HepG2 (cell line): ENCODE measurements around the gene EXOC6B. TPM values are rescaled to one million over a fixed set of nuclear protein-coding genes. Genes with fewer than 3 reads are reported as not detected.

ENCODE experiments used
- ATAC-seq: fragments of 200-7000 bp; cut with Tn5 transposase; 3 replicates; pipeline ENCODE4 v1.9.1; 2020; ENCODE audit warnings: mild to moderate bottlenecking, moderate library complexity
- BruUV-seq: library from RNA; stranded (reverse); fragments of 400-500 nt; replicated peaks from 2 replicates; lab custom pipeline; 2021; lab: Mats Ljungman, UMichigan
- CTCF ChIA-PET: fragments of 300-600 bp; formaldehyde crosslinking; extraction: SDS; loops from one replicate; lab custom pipeline; 2021; ENCODE audit warnings: low total read pairs, inconsistent platforms, low intra/inter-chr PET ratio; lab: Yijun Ruan, JAX
- POLR2A ChIA-PET: fragments of 350-600 bp; sonication (Branson Sonifier 250); formaldehyde crosslinking; loops from one replicate; lab custom pipeline; 2020; ENCODE audit warnings: antibody characterized with exemption, inconsistent platforms; lab: Yijun Ruan, JAX
- DNase-seq: peaks from one replicate; pipeline ENCODE4 v3.0.0-alpha.2; 2015; ENCODE audit warnings: low spot score
- FAIRE-seq: peaks from 3 replicates; lab custom pipeline; 2011; peaks lifted over from hg19 to GRCh38; lab: Jason Lieb, UNC
- H2AFZ ChIP-seq: one replicate; pipeline ENCODE4 v1.6.1; 2011; ENCODE audit warnings: low read length, inconsistent platforms
- H3K27ac ChIP-seq: fragments of 300-600 bp; 3 replicates; pipeline ENCODE4 v1.8.0; 2011; ENCODE audit warnings: mixed run types, mild to moderate bottlenecking, mixed read lengths, low read length, inconsistent platforms; ENCODE audit not compliant: insufficient read depth; ENCODE audit errors: extremely low read length
- H3K27me3 ChIP-seq, 2 experiments: fragments of 200-600 bp in 1 of 2; 2 replicates in 1 of 2; 3 replicates in 1 of 2; pipeline versions ENCODE4 v1.6.0 to v1.8.0; 2011; ENCODE audit warnings: low read length in 2 of 2, mild to moderate bottlenecking in 2 of 2, moderate library complexity in 2 of 2, inconsistent platforms in 1 of 2; ENCODE audit not compliant: insufficient read depth in 2 of 2, control insufficient read depth in 1 of 2
- H3K36me3 ChIP-seq, 2 experiments: fragments of 200-600 bp in 1 of 2; replicated peaks in 1 of 2; 2 replicates in 1 of 2; 3 replicates in 1 of 2; pipeline versions ENCODE4 v1.5.1 to v1.8.0; 2011; ENCODE audit warnings: low read length in 2 of 2, inconsistent platforms in 1 of 2; ENCODE audit not compliant: insufficient read depth in 2 of 2, control insufficient read depth in 1 of 2
- H3K4me1 ChIP-seq: 2 replicates; pipeline ENCODE4 v1.5.1; 2012; ENCODE audit warnings: low read length, inconsistent platforms; ENCODE audit not compliant: insufficient read depth
- H3K4me2 ChIP-seq: 2 replicates; pipeline ENCODE4 v1.6.0; 2011; ENCODE audit warnings: low read depth, low read length, inconsistent platforms
- H3K4me3 ChIP-seq, 3 experiments: fragments of 200-600 bp in 1 of 3; sonication (generic), shearing (Covaris generic) in 1 of 3; replicated peaks in 1 of 3; 2 replicates each; pipeline ENCODE4 v1.5.1; 2011 to 2016; ENCODE audit warnings: low read length in 3 of 3, inconsistent platforms in 2 of 3, low read depth in 2 of 3, mild to moderate bottlenecking in 2 of 3, control low read depth in 1 of 3, mixed read lengths in 1 of 3; ENCODE audit not compliant: insufficient read depth in 1 of 3
- H3K79me2 ChIP-seq: one replicate; pipeline ENCODE4 v1.6.1; 2011; ENCODE audit warnings: low read length, inconsistent platforms; ENCODE audit not compliant: insufficient read depth
- H3K9ac ChIP-seq: 2 replicates; pipeline ENCODE4 v1.6.0; 2011; ENCODE audit warnings: mild to moderate bottlenecking, low read depth, low read length, inconsistent platforms; ENCODE audit not compliant: insufficient read depth
- H3K9me3 ChIP-seq: 2 replicates; pipeline ENCODE4 v1.5.1; 2012; ENCODE audit warnings: mild to moderate bottlenecking, low read length
- H4K20me1 ChIP-seq: 2 replicates; pipeline ENCODE4 v1.6.0; 2011; ENCODE audit warnings: inconsistent platforms, mild to moderate bottlenecking, low read length, moderate library complexity; ENCODE audit not compliant: insufficient read depth
- ATF6 ChIP-seq: sonication (generic); formaldehyde crosslinking; conservative IDR thresholded peaks from 2 replicates; pipeline ENCODE4 v1.4.0; 2020; ENCODE audit warnings: missing genetic modification reagents
- CCDC6 ChIP-seq: sonication (generic); formaldehyde crosslinking; IDR thresholded peaks from 2 replicates; pipeline ENCODE4 v1.8.1; 2022; ENCODE audit warnings: mild to moderate bottlenecking, missing genetic modification reagents, moderate library complexity
- FUBP1 ChIP-seq: sonication (generic); formaldehyde crosslinking; IDR thresholded peaks from 2 replicates; pipeline ENCODE4 v1.5.1; 2020; ENCODE audit warnings: missing genetic modification reagents, mild to moderate bottlenecking, borderline replicate concordance
- GTF3A ChIP-seq: sonication (generic); formaldehyde crosslinking; conservative IDR thresholded peaks from 2 replicates; pipeline ENCODE4 v1.4.0; 2020; ENCODE audit warnings: mild to moderate bottlenecking, missing genetic modification reagents
- HES4 ChIP-seq: sonication (generic); formaldehyde crosslinking; IDR thresholded peaks from 2 replicates; pipeline ENCODE4 v1.9.0; 2021; ENCODE audit warnings: mild to moderate bottlenecking, missing genetic modification reagents, borderline replicate concordance
- NFRKB ChIP-seq: fragments of 450-650 bp; IDR thresholded peaks from 2 replicates; pipeline ENCODE4 v1.6.1; 2017
- RBAK ChIP-seq: sonication (generic); formaldehyde crosslinking; IDR thresholded peaks from 2 replicates; pipeline ENCODE4 v1.5.1; 2020; ENCODE audit warnings: mild to moderate bottlenecking, missing genetic modification reagents
- SMARCC2 ChIP-seq: fragments of 450-650 bp; IDR thresholded peaks from 2 replicates; pipeline ENCODE4 v1.6.1; 2017; ENCODE audit warnings: antibody characterized with exemption, mild to moderate bottlenecking
- ZFP41 ChIP-seq: sonication (generic); formaldehyde crosslinking; IDR thresholded peaks from 2 replicates; pipeline ENCODE4 v1.4.0; 2020; ENCODE audit warnings: mild to moderate bottlenecking, missing genetic modification reagents, borderline replicate concordance
- ZNF333 ChIP-seq: sonication (generic); formaldehyde crosslinking; IDR thresholded peaks from 2 replicates; pipeline ENCODE4 v1.4.0; 2020; ENCODE audit warnings: mild to moderate bottlenecking, missing genetic modification reagents, borderline replicate concordance
- ZNF431 ChIP-seq: sonication (generic); formaldehyde crosslinking; IDR thresholded peaks from 2 replicates; pipeline ENCODE4 v1.9.0; 2022; ENCODE audit warnings: missing genetic modification reagents, low read depth, mild to moderate bottlenecking, borderline replicate concordance
- ZNF496 ChIP-seq: sonication (generic); formaldehyde crosslinking; IDR thresholded peaks from 2 replicates; pipeline ENCODE4 v1.8.1; 2023; ENCODE audit warnings: mild to moderate bottlenecking, moderate library complexity, missing genetic modification reagents; ENCODE audit not compliant: insufficient replicate concordance
- ZNF839 ChIP-seq: sonication (generic); formaldehyde crosslinking; IDR thresholded peaks from 2 replicates; pipeline ENCODE4 v1.4.0; 2020; ENCODE audit warnings: missing genetic modification reagents, mild to moderate bottlenecking, borderline replicate concordance
- WGBS: methylation state at CpG from one replicate; pipeline ENCODE4 v1.1.6; 2017; ENCODE audit warnings: low lambda C conversion rate; 5-methylcytosine and 5-hydroxymethylcytosine counted together
- in situ Hi-C: cut with HindIII; loops from 2 replicates; pipeline ENCODE4 v1.10.0; 2017; ENCODE audit warnings: low pct_unique_long_range_greater_than_20kb; ENCODE audit not compliant: extremely low pct_ligation_motif_present
- intact Hi-C: fragments of 100-400 bp; cut with micrococcal nuclease; formaldehyde crosslinking; loops from one replicate; pipeline ENCODE4 v1.10.0; 2022; ENCODE audit not compliant: unreplicated experiment
- polyA plus RNA-seq, 8 experiments: library from polyadenylated mRNA; depleted of rRNA in 3 of 8; stranded (reverse) in 7 of 8; unstranded in 1 of 8; fragments of >200 nt; fragmentation: Illumina TruSeq in 4 of 8; extraction: Trizol in 4 of 8; gene quantifications; 2 replicates each; pipeline versions ENCODE4 v1.2.1 to v1.2.3, GENCODE V29; 2011 to 2016; ENCODE audit warnings: low read depth in 4 of 8, missing spikeins in 1 of 8, mixed read lengths in 1 of 8; ENCODE audit not compliant: insufficient read depth in 1 of 8
- total RNA-seq, 5 experiments: library from RNA; depleted of rRNA; stranded (reverse); fragments of >200 nt; fragmentation: Illumina TruSeq; extraction: Trizol; gene quantifications; 2 replicates each; pipeline ENCODE4 v1.2.3, GENCODE V29; 2016; ENCODE audit warnings: low read depth in 1 of 5
- TF ChIP-seq, protein P1 (sequence below): sonication (generic); formaldehyde crosslinking; IDR thresholded peaks from 2 replicates; pipeline ENCODE4 v1.4.0; 2020; ENCODE audit warnings: missing genetic modification reagents
- TF ChIP-seq, protein P2 (sequence below): sonication (generic); formaldehyde crosslinking; IDR thresholded peaks from 2 replicates; pipeline ENCODE4 v1.4.0; 2020; ENCODE audit warnings: missing genetic modification reagents

The EXOC6B gene
- total and polyA plus RNA-seq, 2 of the 13 experiments (the other 11 are each of a cell fraction or from before 2014, with no cell fraction given): 9.1 to 15.9 TPM

DNA sequence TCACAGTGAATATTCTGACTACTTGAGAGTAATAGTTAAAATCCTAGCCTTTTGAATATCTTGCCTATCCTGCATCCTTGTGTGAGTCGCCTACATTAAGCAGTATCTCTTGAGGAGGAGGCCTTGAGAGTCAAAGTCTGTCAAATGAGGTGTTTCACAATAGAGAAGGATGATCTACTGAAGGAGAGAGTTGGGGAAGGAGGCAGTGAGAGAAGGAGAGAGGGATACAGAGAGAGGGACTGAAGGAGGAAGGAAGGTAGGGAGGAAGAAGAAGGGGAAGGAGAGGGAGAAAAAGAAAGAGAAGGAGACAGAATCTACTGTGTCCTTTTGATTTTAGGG, 554.6 kb downstream of the EXOC6B start (continued):
- TF ChIP-seq ZFP41 (CRISPR knock-in tag) (no peak), CCDC6 (no peak), FUBP1 (CRISPR knock-in tag) (no peak), RBAK (CRISPR knock-in tag) (no peak), ATF6 (CRISPR knock-in tag) (no peak)

GRCh38 chr2:72270556-72271275, 555.1 kb downstream of the EXOC6B start:
- intact Hi-C loops: no loop called here
- in situ Hi-C loops: no loop called here
- Histone ChIP-seq H3K36me3 (no peaks in the 10 kb centered on the region), H4K20me1 (no peaks in the 10 kb centered on the region), H2AFZ (no peak overlapping the region), H3K27ac (no peak overlapping the region), H3K9me3 (no peaks in the 10 kb centered on the region), H3K4me3 (no peak overlapping the region), H3K4me1 (0 out of 2 replicates have a peak, but pooled peaks cover 7% of the 10 kb centered on the region), H3K27me3 (no peaks in the 10 kb centered on the region), H3K9ac (no peak overlapping the region), H3K79me2 (no peaks in the 10 kb centered on the region), H3K4me2 (no peak overlapping the region)
- FAIRE-seq: no peak
- ChIA-PET CTCF (no interaction called here), POLR2A (no interaction called here)
- ATAC-seq: no peak
- no peak for DNase-seq
- BruUV-seq: no TSS peak
- WGBS: 25% methylated on average over 1 of the region's 1 CpG
- no peak for TF ChIP-seq GTF3A (CRISPR knock-in tag)
- no peak for TF ChIP-seq HES4 (CRISPR knock-in tag)
- TF ChIP-seq, protein P1, sequence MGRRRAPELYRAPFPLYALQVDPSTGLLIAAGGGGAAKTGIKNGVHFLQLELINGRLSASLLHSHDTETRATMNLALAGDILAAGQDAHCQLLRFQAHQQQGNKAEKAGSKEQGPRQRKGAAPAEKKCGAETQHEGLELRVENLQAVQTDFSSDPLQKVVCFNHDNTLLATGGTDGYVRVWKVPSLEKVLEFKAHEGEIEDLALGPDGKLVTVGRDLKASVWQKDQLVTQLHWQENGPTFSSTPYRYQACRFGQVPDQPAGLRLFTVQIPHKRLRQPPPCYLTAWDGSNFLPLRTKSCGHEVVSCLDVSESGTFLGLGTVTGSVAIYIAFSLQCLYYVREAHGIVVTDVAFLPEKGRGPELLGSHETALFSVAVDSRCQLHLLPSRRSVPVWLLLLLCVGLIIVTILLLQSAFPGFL (CRISPR knock-in tag): no peak
- no peak for TF ChIP-seq ZNF496 (CRISPR knock-in tag)
- no peak for TF ChIP-seq ZNF333 (CRISPR knock-in tag)
- TF ChIP-seq NFRKB: no peak
- TF ChIP-seq, protein P2, sequence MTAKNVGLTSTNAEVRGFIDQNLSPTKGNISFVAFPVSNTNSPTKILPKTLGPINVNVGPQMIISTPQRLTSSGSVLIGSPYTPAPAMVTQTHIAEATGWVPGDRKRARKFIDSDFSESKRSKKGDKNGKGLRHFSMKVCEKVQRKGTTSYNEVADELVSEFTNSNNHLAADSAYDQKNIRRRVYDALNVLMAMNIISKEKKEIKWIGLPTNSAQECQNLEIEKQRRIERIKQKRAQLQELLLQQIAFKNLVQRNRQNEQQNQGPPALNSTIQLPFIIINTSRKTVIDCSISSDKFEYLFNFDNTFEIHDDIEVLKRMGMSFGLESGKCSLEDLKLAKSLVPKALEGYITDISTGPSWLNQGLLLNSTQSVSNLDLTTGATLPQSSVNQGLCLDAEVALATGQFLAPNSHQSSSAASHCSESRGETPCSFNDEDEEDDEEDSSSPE (CRISPR knock-in tag): no peak
- no peak for TF ChIP-seq ZNF431 (CRISPR knock-in tag)
- no peak for TF ChIP-seq SMARCC2
- no peak for TF ChIP-seq ZNF839
